HG03135 (cell line): Measurements from ENCODE around the gene SYT4.
A peak's percentile ranks its signal among the peaks of the same experiment; 100 is the strongest.
"Not testable (repeated sequence)": the region's sequence is repeated elsewhere in the genome, so short reads cannot be mapped to it uniquely, and the experiment has no call there.

Source experiments
- ATAC-seq: cut with Tn5 transposase; IDR thresholded peaks from one replicate; pipeline ENCODE4 v1.9.1; 2021; ENCODE audit warnings: mild to moderate bottlenecking, moderate library complexity; ENCODE audit not compliant: unreplicated experiment

SYT4 gene

DNA sequence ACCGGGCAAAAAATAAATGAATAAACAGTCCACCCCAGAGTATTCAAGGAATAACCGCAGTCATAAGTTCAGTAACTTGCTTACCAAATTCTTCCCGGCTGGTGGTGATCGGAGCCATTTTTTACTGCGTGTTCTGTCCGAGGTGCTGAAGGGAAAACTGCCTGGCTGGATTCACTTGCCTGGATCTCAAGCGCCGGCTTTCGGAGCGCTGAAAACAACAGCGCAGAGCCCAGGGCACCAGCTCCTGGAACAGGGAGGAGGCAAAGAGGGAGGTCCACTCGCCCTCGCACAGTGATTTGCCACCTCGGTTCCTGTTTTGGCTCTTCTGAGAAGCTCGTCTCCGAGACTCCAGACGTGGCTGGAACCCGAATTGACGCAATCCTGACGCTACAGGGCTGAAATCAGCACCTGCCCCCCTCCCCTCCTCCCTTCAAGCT, at the start of gene SYT4:
SYT4 (minus strand) TSS at position 327 of the 437 bp plus-strand sequence; CDS start at position 118, 209 bp downstream.
- ATAC-seq: no peak

DNA sequence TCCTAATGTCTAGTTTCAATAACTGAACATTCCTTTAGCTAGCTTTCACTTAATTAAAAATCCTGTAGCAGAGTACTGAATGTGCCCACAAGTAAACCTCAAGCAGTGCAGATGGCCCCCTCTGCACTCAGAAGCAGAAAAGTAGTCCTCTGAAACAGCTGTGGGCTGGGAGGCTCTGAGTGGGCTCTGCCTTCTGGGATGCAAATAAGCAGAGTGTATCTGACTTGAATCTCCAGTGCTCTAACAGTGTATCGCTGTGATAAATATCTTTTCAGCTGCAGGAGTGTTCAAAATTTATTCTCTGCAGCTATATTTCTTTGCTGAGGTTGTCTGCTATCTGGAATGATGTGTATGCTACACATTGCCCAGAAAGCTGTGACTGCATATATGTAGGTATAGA, 44.8 kb upstream of the SYT4 start:
- ATAC-seq: no peak

DNA sequence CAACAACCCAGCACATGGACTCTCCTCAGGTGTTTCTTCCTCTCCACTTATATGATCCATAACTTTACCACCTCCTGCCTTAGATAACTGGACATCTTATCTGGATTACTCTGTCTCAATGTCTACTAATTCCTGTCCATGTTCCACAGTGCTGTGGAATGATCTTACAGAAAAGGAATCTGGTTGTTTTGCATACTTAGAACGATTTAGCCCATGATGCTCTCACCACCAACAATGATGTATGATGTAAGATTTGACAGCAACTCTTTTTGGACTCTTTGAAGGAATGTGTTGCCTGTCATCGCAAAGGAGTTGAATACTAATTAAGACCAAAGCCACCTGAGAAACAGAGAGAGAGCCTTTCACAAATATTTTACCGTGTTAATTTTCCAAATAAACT, 37.7 kb upstream of the SYT4 start:
- no peak for ATAC-seq

DNA sequence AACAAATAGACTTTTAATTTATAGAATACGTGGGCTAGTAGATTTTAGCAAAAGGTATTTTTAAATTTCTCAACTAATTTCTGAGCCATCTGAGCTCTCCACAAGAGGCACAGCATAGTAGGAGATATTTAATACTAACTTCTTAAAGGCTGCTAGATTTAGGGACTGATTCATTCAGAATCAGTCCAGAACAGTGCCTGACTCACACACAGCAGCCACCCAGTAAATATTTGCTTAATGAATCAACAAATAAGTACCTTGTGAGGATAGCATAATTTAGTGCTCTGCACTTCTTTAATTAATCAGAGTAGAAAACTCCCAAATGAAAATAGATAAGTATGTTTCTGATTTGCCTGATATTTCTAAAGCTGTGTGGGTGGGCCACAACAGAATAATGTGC, 35.6 kb upstream of the SYT4 start:
- no peak for ATAC-seq

- ATAC-seq: no peak
These were observed 32.9 kb upstream of the SYT4 start for GRCh38 chr18:43310239-43310638.

DNA sequence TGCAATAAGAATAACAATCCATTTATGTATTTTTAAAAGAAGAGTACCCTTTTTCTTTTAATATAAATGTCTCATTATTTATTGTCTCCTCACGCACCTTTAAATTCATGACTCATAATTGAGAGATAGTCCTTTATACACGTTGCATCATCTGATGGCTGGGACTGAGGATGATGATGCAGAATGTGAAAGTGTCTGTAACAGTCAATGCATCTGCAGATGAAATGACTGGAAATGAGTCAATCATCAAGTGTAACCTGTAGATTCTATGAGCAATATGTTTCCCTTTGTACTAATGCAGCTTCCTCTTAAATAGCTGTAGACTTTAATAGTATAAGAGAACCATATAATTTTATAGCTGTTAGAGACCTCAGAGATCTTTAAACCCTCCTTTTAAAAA, 26.1 kb upstream of the SYT4 start:
- ATAC-seq: no peak

DNA sequence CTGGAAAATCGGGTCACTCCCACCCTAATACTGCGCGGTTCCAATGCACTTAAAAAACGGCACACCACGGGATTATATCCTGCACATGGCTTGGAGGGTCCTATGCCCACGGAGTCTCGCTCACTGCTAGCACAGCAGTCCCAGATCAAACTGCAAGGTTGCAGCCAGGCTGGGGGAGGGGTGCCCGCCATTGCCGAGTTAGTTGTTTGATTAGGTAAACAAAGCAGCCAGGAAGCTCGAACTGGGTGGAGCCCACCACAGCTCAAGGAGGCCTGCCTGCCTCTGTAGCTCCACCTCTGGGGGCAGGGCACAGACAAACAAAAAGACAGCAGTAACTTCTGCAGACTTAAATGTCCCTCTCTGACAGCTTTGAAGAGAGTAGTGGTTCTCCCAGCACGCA, 8.9 kb upstream of the SYT4 start:
- not testable (repeated sequence) for ATAC-seq

- ATAC-seq: no peak
These were observed 6.0 kb upstream of the SYT4 start for GRCh38 chr18:43283299-43283698.

GRCh38 chr18:43279015-43279744, 1.9 kb upstream of the SYT4 start:
- no peak for ATAC-seq

GRCh38 chr18:43278355-43278754, 1.1 kb upstream of the SYT4 start:
- ATAC-seq: no peak

GRCh38 chr18:43276491-43276890, 799 bp downstream of the SYT4 start:
- no peak for ATAC-seq

GRCh38 chr18:43275546-43275945, 1.7 kb downstream of the SYT4 start:
- ATAC-seq: no peak

DNA sequence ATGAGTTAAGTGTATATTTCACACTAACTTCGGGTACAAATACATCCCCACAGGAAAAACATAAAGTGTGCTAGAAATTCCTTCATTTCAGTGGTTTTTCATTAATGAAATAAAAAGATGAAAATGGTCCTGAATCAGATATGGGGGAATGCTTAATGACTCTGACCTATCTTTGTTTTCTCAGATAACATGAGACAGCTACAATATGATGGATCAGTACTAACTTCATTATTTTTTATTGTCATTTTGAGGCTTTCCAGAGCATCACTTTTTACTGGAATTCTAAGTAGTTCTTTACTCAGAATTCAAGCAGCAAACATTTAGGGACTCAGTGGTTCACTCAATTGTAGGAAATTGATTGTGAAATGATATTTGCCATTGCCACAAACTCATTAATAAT, 2.8 kb downstream of the SYT4 start:
- ATAC-seq: no peak

DNA sequence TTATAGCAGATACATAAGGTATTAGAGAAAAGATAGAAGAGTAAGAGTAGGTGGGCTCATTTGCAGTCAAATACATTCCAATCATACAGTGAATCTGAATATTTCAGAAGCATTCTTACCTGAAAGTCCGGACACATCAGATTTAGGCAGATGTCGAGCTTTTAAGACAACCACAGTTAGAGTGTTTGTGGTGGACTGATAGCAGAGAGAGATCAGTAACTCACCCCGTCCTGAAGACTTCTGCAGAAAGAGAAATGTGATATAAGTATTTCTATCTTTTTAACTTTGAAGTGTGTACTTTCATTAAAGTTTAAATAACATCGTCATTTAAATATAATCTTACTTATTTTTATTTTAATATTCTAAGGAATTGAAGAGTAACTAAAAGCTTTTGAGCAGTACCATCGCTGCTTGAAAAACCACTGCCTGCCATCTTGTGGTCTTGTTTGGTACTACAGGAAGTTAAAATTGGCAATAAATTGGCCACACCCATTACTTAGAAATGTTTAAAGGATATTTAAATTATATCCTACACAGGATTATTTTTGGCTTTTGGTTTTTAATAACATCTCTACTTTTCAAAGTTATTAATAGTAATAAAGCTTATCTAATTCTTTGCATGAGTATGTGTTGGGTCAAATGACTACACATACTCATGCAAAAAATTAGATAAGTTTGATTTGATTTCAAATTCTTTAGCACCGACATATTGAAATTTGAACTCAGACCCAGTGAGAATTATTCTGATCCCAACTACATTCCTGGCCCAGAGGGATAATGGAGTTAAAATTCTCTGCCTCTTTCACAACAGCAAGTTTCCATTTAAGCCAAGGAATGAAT, 5.5 kb downstream of the SYT4 start:
- ATAC-seq: peak; percentile 75

DNA sequence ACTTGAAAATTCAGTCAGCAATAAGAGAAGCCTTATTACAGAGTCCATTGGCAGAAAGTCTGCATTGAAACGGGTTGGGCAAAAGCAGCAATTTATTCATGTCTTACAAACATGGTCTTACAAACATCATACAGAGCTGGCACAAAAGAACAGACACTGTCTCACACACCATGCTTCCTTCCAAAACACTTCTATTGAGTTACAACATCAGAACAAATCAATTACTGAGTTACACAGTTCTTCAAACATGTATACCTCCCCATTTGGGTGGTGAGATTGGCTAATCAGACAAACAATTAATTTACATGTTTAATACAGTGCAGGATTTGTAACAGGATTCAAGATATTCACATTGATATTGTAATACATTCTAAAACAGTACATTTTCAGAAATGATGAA, 9.5 kb downstream of the SYT4 start:
- no peak for ATAC-seq

DNA sequence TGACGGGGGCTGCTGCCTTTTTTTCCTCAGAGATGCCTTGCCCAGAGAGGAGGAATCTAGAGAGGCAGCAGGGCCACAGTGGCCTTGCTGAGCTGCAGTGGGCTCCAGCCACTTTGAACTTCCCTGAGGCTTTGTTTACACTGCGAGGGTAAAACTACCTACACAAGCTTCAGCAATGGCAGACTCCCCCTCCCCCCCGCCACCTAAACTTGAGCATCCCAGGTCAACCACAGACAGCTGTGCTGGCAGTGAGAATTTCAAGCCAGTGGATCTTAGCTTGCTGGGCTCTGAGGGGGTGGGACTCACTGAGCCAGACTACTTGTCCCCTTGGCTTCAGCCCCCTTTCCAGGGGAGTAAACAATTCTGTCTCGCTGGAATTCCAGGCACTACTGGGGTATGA, 11.8 kb downstream of the SYT4 start:
- no peak for ATAC-seq

DNA sequence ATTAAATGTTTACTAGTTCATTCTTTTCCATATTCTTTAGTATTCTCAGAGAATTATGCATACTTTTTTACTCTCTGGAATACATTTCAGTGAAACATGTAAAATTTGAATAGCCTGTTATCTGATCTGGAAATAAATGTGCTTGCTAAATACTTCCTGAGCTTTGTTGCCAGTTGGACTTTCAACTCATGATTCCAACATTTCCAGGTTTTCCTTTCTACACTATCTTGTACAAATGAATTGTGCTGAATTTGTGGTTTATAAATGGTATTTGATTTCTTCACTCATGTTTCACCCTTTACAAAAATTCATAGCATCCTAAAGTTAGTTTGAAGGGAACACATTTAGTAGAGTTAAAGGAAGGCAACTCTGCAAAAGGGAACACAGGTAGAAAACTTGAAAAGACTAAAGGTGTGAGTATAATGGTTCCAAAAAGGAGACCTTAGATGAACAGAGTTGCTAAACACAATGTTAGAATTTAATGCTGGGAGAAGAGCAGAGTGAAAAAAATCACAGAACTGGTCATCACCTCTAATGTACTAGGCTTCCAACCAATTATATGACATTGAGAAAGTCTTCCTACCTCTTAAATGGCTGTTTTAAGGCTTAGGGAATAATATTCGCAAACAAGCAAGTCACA, 28.6 kb downstream of the SYT4 start:
- ATAC-seq: no peak

- no peak for ATAC-seq
These were observed 29.3 kb downstream of the SYT4 start for GRCh38 chr18:43247944-43248343.

DNA sequence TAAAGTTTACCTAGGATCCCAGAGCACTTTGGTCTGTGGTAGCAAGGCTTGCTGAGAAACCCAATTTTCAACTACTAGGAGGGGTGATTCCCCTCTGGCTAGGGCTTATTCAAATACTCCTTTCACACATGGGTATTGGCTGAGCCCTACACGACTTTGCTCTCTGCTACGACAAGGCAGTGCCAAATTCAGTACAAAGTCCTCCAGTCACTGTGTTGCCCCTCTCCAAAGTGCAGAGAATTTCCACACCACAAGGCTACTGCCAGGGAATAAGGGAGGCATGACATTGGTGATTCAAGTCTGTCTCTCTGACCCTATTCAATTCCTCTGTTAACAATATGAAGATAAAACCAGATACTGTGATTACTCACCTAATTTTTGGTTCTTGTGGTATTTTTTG, 38.9 kb downstream of the SYT4 start:
- ATAC-seq: no peak

GRCh38 chr18:43236921-43237320, 40.4 kb downstream of the SYT4 start:
- ATAC-seq: no peak

- ATAC-seq: no peak
These were observed 42.4 kb downstream of the SYT4 start for GRCh38 chr18:43234889-43235288.

GRCh38 chr18:43222501-43222900, 54.8 kb downstream of the SYT4 start:
- ATAC-seq: no peak
